Lung microvascular endothelial cell (primary cell): Measurements from ENCODE around the gene RHOU. TPM values are rescaled to one million over a fixed set of nuclear protein-coding genes. Genes with fewer than 3 reads are reported as not detected.

Experiments
- DNase-seq, 2 donors: peaks; one replicate each; pipeline versions ENCODE4 v3.0.0 to v3.0.0-alpha.2; 2010; ENCODE audit warnings: low read depth in 2 of 2
- total RNA-seq: library from RNA; depleted of rRNA; stranded (reverse); fragments of >200 nt; gene quantifications from 2 replicates; pipeline ENCODE4 v1.2.1, GENCODE V29; 2014

The RHOU gene
- total RNA-seq, 1 donor from 2014 or later, result 29.8 TPM

- DNase-seq, result no peak
Measured at GRCh38 chr1:228783418-228784040, 48.2 kb downstream of the RHOU start.

GRCh38 chr1:228784181-228784580 is 48.9 kb downstream of the RHOU start:
- no peak for DNase-seq

- no peak for DNase-seq
Measured at GRCh38 chr1:228785366-228786330, 50.4 kb downstream of the RHOU start.

- DNase-seq, result peak in 1 of 2 donors; percentile 72
Measured at GRCh38 chr1:228786361-228787129, 51.3 kb downstream of the RHOU start.

DNA sequence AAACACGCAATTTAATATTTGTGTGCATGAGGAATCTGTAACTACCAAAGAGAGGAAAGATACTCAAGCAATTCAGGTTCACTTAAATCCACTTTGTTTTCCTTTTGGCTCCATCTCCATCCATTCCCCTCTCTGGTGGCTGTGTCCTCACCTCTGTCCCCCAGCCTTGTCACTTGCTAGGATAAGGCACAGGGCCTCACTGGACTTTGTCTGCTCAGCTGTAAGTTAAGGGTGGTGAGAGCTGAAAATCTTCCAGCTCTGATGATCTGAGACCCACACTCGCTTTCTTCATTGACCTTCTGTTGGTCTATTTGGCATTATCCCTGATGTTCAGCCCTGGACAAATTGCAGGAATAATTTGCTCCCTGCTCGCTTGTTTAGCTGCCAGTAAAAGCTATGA is 56.5 kb downstream of the RHOU start:
- no peak for DNase-seq

DNA sequence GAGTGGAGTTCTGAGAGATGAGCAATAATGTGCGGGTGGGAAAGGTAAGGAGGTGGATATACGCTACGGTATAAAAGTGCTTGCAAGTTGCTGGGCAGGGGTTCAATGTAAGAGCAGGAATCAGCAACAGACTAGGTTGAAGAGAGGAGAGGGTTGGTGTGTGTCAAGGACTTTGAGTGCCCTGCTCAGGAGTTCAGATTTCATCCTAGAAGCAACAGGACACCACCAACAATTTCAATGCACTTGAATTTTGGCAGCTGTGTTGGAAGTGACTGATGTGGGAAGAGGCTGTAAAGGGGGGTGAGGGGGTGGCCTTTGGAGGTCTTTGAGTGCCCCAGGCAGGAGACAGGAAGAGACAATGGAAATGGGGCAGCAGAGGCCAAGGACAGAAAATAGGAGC is 57.3 kb downstream of the RHOU start:
- DNase-seq, result no peak

DNA sequence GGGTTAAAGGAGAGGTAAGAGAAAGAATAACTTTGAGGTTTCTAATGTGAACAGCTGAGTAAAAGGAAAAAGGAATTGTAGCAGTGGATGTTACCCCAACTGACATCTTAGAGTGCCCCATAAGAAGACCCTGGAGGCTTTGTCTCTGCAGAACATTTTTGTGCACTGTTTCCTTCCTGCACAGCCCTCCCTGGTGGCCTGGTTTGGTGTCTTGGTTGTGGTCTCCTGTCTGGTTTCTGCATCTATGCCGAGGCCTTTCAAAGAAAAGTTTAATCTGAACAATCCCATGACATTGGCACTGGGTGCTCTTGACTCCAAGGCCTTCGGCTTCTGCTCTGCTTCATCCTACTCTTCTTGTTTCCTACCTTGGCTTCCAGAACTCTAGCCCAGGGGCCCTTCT is 57.8 kb downstream of the RHOU start:
- no peak for DNase-seq

DNA sequence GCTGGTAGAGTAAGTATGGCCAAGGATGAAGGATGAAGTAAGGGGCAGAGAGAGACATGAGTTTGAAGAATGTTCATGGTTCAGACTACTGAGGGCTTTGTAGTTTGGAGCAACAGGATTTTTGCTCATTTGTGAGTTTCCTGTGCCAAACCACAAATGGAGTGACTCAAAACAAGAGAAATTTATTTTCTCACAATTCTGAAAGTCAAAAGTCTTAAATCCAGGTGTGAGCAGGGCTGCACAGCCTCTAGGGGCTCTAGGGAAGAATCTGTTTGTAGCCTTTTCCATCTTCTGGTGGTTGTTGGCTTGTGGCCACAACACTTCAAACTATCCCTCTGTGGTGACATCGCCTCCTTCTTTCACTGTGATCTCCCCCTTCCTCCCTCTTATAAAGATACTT is 58.9 kb downstream of the RHOU start:
- DNase-seq, result peak in 1 of 2 donors; percentile 7

DNA sequence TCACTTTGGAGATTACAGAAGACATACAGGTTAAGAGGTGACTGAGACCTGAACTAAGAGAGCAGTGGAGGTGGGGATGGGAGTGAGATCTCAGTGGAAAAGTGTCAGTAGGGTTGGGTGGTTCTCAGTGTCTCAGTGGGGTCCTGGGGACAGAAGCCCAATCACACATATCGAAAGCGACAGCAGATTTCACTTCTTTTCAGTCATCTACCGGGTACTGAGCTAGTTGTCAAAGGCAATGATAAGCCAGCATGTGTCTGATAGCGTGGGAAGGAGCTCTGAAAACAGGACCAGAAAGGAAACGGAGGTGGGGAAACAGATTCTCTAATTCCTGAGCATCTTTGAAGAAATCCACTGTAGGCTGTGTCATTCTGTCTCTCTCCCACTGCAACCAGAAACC is 59.5 kb downstream of the RHOU start:
- DNase-seq, result no peak

DNA sequence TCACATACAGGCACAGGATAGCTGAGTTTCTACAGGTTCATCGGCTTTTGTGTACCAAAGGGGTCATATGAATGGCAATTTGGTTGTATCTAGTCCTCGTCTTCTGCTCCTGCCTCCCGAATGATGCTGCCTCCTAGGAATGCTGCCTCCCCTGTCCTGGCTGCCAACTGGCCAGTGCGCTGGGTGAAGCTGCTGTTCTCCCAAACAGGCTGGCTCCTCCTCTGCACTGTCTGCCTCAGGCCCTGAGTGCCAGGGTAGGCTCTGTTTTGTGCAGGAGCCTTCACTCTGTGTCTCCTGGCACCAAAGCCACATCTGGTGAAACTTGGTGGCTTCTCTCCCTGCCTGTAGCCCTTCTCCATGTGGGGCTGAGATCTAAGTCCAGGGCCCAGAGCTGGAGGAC is 60.3 kb downstream of the RHOU start:
- DNase-seq, result no peak

Other genes with a start within 250 kb of the RHOU start
- 32.5 and 53.6 TPM in 2 replicates for gene RNF187, start 248.1 kb upstream of the RHOU start, total RNA-seq